Effector CD8-positive, alpha-beta T cell (primary cell): Measurements from ENCODE around the gene WDR27.
A peak's percentile ranks its signal among the peaks of the same experiment; 100 is the strongest.

Experiments used
- DNase-seq: peaks from one replicate; lab custom pipeline; 2025; lab: John Stamatoyannopoulos, UW
- total RNA-seq, 4 experiments: gene quantifications; one replicate each; lab custom pipeline; 2026; lab: John Stamatoyannopoulos, UW

The WDR27 gene
- total RNA-seq = 7.1 to 26.4 (median 18.0) reads per million in 4 experiments

- DNase-seq = peak; percentile 93
Measured at GRCh38 chr6:169701954-169702839, at the start of gene WDR27, which contains the start of gene C6orf120. Gene WDR27 (minus strand): TSS chr6:169702029. CDS start chr6:169689005, 13,024 bp downstream. Gene C6orf120 (plus strand): TSS chr6:169702126. CDS start chr6:169702460, 334 bp downstream.

DNA sequence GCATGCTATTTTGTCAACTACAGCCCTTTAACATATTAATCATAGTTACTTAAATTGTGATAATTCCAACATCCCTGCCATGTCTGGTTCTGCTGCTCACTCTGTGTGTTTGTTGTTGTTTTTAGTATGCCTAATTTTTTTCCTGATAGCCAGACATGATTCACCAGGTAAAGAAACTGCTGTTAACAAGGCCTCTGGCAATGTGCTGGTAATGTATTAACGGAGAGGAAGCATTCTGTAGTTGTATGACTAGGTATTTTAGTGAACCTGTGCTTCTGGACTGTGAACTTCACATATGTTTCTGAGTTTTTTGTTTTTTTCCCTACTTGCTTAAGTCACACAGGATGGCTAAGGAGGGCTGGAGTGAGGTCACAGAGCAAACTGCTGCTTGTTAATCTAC lies 44.7 kb upstream of the WDR27 start:
- no peak for DNase-seq

DNA sequence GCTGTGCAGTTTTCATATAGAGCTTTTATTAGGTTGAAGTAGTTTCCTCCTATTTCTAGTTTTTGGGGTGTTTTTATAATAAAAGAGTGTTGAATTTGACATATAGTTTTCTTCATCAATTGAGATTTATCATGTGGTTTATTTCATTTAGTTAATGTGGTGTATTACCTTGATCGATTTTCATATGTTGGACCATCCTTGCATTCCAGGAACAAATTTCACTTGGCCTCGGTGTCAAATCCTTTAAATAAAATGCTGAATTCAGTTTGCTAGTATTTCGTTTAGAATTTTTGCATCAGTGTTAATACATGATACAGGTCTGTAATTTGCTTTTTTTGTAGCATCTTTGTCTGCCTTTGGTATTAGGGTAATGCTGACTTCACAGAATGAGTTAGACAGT lies 43.6 kb upstream of the WDR27 start:
- DNase-seq = no peak

- DNase-seq = no peak
Measured at GRCh38 chr6:169741344-169741743, 39.5 kb upstream of the WDR27 start.

DNA sequence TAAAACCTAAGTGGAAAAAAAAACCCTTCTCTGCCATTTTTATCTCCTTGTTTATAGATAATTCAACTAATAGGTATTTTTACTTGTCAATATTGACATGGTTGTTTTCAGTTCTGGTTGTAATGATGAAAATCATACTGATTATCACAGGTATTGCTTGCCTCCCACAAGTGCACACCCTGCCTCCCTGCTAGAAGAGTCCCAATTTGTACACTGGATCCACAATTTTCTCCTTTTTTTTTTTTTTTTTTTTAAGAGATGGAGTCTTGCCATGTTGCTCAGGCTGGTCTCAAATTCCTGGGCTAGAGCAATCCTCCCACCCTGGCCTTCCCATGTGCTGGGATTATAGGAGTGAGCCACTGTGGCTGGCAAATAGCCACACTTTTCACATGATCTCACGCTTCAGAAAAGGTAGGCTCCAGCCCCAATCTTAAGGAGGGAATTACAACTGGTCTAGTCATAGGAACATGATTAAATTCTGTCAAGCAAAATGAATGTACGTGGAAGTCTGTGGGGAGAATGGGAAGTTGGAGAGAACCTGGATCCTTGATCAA lies 37.2 kb upstream of the WDR27 start:
- no peak for DNase-seq

DNA sequence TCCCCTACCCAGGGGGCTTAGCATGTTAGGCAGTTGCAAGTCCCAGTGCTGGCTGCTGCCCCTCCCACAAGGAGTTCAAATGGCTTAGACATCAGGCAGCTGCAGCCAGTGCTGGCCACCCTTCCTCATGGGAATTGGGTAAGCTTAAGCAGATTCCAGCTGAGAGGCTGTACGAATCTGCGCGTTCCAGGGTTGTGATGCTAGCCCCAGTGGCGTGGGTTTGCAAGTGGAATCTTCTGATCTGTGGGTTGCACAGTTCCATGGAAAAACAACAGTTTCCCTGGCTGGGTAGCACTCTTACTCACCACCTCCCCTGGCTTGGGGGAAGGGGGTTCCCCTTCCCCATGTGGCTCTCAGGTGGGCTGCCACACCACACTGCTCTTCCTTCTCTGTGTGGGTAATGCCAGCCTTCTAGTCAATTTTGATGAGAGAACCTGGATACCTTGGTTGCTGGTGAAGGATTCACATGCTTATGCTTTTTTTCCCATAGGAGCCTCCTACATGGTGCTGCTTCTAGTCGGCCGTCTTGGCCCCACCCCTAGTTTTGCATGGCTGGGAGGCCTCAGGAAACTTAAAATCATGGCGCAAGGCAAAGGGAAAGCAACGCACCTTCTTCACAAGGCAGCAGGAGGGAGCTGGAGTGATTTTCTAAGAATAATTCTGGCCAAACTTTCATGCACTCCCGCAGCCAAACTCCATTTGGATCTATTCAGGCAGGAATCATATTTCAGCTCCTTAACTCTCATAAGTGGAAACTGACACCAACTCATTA lies 36.6 kb upstream of the WDR27 start:
- no peak for DNase-seq

DNA sequence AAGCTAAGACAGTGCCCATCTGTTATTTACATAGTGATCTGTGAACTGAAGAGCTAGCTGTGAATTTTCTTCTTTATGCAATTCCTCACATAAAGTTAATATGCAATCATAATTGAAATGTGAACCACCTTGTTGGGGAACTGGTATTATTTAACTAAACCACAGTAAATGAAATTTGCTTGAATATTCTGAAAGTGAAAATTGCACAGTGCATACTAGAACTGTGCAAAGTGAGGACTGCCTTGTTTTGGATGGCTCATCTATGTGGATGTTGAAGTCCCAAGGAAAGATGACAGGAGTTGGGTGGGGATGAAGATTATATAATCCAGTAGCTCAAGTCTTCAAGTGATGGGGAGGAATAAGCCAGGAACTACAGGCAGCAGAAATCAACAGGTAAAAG lies 28.1 kb upstream of the WDR27 start:
- no peak for DNase-seq

DNA sequence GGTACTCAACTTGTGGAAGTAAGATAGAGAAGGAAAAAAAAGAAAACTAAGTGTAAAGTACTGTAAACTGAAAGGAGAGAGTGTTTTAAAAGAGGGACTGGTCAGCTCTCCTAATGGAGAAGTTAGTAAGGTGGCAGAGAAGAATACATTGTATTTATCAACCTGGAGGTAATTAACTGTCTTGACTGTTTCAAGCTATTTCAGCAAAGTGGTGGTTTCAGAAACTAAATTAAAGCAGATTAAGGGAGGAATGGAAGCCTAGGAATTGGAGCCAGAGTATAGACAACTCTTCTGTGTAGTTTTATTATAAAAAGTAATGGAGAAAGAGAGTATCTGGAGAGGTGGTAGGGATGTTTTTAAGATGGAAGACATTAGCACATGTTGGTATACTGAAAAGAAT lies 25.1 kb upstream of the WDR27 start:
- DNase-seq = no peak

GRCh38 chr6:169726049-169726400 lies 24.2 kb upstream of the WDR27 start:
- no peak for DNase-seq

DNA sequence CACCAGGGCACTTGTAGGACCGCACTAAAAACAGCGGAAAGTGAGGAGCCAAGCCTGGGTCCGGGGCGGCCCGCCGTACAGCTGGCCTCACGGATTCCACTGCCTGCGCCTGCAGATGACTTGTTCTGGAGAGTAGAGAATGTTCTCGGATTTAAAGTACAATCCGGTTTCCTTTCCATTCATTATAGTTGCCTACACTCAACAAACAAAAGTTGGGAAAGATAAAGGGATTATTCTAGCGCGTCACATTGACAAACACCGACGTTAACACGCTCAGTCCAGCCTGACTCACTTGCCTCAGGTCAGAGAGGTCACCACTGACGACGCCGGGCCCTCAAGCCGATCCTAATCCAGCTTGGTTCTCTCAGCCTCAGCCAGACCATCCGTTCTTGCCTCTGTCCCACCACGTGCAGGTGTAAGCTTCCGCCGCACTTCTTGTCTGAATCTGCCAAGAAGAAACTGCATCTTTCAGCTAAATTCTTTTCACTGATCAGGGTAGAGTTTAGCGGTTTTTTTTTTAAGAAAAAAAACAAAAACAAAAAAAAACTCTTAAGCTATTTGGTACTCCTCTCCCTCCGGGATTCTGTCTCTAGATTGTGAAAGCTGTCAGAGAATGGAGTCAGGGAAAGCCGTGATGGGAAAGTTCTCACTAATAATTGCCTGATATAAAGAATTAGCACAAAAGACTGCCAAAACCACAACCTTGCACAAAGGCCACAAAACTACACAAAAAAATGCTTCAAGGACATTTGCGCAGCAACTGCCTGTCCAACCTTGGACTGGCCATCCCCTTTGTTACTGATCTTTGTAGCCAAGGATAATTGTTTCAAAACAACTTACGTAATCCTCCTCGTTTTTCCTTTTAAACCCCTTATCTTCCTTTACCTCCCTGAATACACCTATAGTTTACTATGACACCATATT lies 23.6 kb upstream of the WDR27 start:
- peak; percentile 1 for DNase-seq

GRCh38 chr6:169724494-169725124 lies 22.8 kb upstream of the WDR27 start, which contains the start of gene PHF10:
Gene PHF10 (minus strand): TSS chr6:169724500. CDS start chr6:169723931, 569 bp downstream.
- peak; percentile 57 for DNase-seq

DNA sequence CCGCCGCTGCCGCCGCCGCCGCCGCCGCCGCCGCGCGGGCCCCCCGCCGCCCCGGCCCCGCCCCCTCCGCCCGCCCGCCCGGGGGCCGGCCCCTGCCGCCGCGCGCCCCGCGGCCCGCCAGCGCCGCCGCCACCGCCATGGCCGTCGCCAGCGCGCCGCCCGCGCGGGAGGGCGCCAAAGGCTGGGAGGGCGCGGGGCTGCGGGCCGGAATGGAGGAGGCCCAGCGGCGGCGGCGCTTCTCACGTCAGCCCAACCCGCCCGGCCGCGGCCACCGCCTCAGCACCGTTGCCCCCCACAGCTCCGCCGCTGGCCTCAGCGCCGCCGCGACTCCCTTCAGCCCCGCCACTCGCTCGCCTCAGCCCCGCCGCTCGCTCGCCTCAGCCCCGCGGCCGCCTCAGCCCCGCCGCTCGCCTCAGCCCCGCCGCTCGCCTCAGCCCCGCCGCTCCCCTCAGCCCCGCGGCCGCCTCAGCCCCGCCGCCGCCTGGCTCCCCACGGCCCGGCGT lies 22.2 kb upstream of the WDR27 start:
- DNase-seq = peak; percentile 23

DNA sequence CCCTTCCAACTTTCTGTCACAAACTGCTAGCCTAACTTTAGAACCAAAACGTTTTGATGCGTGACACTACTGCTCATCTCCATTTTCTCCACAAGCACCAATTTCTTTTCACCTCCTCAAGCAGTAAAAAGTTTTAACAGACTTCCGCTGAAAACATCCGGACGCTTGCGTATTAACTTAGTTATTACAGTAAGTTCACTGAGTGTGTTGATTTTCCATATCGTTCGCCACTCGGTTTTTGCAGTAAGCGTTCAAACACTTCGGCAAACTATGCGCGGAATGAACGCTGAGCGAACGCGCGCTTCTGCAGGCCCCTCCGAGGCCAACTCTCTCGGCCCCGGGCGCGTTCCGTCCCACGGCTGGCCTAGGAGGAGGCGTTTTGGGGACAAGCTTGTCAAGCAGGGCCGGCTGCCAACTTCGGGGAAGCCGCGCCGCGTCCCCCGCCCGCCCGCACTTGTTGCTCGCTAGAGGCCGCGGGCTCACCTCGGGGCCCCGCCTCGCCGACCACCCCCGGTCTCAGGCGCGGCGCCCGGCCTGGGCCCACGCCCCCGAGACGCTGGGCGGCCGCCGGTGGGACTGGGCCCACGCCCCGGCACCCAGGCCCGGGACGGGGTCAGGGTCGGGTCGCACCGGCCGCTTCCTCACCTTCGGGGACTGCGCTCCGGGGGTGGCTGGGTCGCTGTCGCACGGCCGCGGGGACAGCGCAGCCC lies 21.5 kb upstream of the WDR27 start:
- peak; percentile 56 for DNase-seq

GRCh38 chr6:169722362-169723199 lies 20.8 kb upstream of the WDR27 start:
- DNase-seq = peak; percentile 6

DNA sequence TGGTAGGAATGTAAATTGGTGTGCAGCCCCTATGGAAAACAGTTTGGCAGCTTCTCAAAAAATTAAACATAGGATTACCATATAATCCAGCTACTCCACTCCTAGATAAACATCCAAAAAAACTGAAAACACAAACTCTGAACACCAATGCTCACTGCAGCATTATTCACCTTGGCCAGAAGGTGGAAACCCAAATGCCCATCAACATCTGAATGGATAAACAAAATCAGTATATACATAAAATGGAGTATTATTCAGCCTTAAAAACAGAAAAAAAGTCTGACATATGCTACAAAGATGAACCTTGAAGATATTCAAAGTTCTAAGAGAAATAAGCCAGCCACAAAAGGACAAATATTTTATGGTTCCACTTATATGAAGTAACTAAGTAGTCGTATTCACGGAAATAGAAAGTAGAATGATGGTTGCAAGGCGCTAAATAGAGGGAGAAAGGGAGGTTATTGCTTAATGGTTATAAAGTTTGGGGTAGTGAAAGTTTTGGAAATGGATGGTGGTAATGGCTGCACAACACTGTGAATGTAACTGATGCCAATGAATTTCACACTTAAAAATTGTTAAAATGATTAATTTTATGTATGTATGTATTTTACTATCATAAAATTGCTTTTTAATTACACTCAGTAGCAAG lies 18.5 kb upstream of the WDR27 start:
- no peak for DNase-seq

GRCh38 chr6:169719117-169719516 lies 17.3 kb upstream of the WDR27 start:
- DNase-seq = no peak

GRCh38 chr6:169714595-169714994 lies 12.8 kb upstream of the WDR27 start:
- no peak for DNase-seq

GRCh38 chr6:169714178-169714577 lies 12.3 kb upstream of the WDR27 start:
- DNase-seq = no peak

DNA sequence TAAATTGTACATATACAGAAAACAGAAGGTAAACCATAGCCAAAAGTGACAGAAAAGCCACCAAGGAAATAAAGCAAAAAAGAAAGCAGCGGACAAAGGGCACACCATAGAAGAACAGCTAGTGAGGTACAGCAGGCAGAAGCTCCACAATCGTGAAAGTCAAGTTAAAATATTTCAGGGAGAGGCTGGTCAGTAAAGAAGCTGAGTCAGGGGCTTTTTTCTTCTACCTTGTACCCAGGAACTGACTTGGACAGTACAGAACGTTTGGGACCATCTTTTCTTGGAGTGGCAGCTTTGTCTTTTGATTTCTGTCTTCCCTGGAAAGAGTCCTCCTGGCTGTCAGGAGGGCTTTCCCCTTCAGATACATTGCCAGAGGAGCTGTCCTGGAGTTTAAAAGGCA lies 8.2 kb upstream of the WDR27 start:
- DNase-seq = no peak
